ENCODE results near the gene CCDC187. TPM values are rescaled to one million over a fixed set of nuclear protein-coding genes. Genes with fewer than 3 reads are reported as not detected.
"Not testable (repeated sequence)": the region's sequence is repeated elsewhere in the genome, so short reads cannot be mapped to it uniquely, and the experiment has no call there.

The CCDC187 gene
- total RNA-seq = under 1 TPM; 0.30 to 0.48 TPM

GRCh38 chr9:136303825-136304416, at the start of gene CCDC187:
Gene CCDC187 (minus strand): TSS chr9:136304094. CDS start chr9:136303830, 264 bp downstream.
- H3K4me1 ChIP-seq = no peaks in the 10 kb centered on the region
- H3K9ac ChIP-seq (ENCODE audit: low read depth in 2 of 2, low read length in 2 of 2) = no peak within 1 kb of the TSS
- H3K36me3 ChIP-seq = no peaks in the 10 kb centered on the region
- TF ChIP-seq, protein P1, sequence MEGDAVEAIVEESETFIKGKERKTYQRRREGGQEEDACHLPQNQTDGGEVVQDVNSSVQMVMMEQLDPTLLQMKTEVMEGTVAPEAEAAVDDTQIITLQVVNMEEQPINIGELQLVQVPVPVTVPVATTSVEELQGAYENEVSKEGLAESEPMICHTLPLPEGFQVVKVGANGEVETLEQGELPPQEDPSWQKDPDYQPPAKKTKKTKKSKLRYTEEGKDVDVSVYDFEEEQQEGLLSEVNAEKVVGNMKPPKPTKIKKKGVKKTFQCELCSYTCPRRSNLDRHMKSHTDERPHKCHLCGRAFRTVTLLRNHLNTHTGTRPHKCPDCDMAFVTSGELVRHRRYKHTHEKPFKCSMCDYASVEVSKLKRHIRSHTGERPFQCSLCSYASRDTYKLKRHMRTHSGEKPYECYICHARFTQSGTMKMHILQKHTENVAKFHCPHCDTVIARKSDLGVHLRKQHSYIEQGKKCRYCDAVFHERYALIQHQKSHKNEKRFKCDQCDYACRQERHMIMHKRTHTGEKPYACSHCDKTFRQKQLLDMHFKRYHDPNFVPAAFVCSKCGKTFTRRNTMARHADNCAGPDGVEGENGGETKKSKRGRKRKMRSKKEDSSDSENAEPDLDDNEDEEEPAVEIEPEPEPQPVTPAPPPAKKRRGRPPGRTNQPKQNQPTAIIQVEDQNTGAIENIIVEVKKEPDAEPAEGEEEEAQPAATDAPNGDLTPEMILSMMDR (IDR thresholded peaks at IDR 0.05) = no peak
- H3K4me3 ChIP-seq = no peak within 1 kb of the TSS
- intact Hi-C loops (cut with DNase I) = no loop called here
- no peaks in the 10 kb centered on the region for H3K9me3 ChIP-seq
- no peak for DNase-seq
- no peak within 1 kb of the TSS for H3K27ac ChIP-seq
- no peaks in the 10 kb centered on the region for H3K27me3 ChIP-seq

- H3K27me3 ChIP-seq = no peaks in the 10 kb centered on the region
- no peak for DNase-seq
- TF ChIP-seq, protein P1 (IDR thresholded peaks at IDR 0.05) = no peak
- no peaks in the 10 kb centered on the region for H3K4me1 ChIP-seq
- H3K36me3 ChIP-seq = no peaks in the 10 kb centered on the region
- no peak overlapping the region for H3K9ac ChIP-seq (ENCODE audit: low read depth in 2 of 2, low read length in 2 of 2)
- no peak overlapping the region for H3K27ac ChIP-seq
- H3K4me3 ChIP-seq = no peak overlapping the region
- H3K9me3 ChIP-seq = no peaks in the 10 kb centered on the region
- intact Hi-C loops (cut with DNase I) = no loop called here
These were observed 49.2 kb upstream of the CCDC187 start for GRCh38 chr9:136353088-136353487.

GRCh38 chr9:136352682-136353081, 48.8 kb upstream of the CCDC187 start:
- Histone ChIP-seq H3K4me1 (no peaks in the 10 kb centered on the region), H3K27me3 (no peaks in the 10 kb centered on the region), H3K4me3 (no peak overlapping the region), H3K9ac (ENCODE audit: low read depth in 2 of 2, low read length in 2 of 2) (no peak overlapping the region), H3K36me3 (no peaks in the 10 kb centered on the region), H3K9me3 (no peaks in the 10 kb centered on the region), H3K27ac (no peak overlapping the region)
- no peak for DNase-seq
- TF ChIP-seq, protein P1 (IDR thresholded peaks at IDR 0.05) = no peak
- intact Hi-C loops (cut with DNase I) = no loop called here

DNA sequence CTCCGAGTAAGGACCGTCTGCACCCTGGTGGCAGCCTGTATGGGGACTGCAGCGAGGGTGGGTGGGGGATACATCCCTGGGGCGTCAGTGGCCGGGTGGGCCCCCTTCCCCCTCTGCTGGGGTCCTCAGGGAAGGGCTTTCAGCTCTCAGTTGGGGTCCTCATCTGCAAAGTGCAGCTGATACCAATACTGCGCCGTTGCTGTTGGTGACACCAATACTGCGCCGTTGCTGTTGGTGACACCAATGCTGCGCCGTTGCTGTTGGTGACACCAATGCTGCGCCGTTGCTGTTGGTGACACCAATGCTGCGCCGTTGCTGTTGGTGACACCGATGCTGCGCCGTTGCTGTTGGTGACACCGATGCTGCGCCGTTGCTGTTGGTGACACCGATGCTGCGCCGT, 48.0 kb upstream of the CCDC187 start:
- H3K9ac ChIP-seq (ENCODE audit: low read depth in 2 of 2, low read length in 2 of 2); H3K27me3 ChIP-seq; H3K36me3 ChIP-seq; H3K9me3 ChIP-seq; H3K4me1 ChIP-seq; H3K4me3 ChIP-seq; intact Hi-C loops (cut with DNase I); H3K27ac ChIP-seq; DNase-seq: not testable (repeated sequence)

- DNase-seq = no peak
- Histone ChIP-seq H3K36me3 (no peaks in the 10 kb centered on the region), H3K27me3 (no peaks in the 10 kb centered on the region), H3K9ac (ENCODE audit: low read depth in 2 of 2, low read length in 2 of 2) (no peak overlapping the region), H3K4me3 (no peak overlapping the region), H3K4me1 (no peaks in the 10 kb centered on the region), H3K9me3 (no peaks in the 10 kb centered on the region), H3K27ac (no peak overlapping the region)
- intact Hi-C loops (cut with DNase I) = no loop called here
- TF ChIP-seq, protein P1 (IDR thresholded peaks at IDR 0.05) = no peak
These were observed 47.4 kb upstream of the CCDC187 start for GRCh38 chr9:136351252-136351800.

GRCh38 chr9:136349546-136349945, 45.7 kb upstream of the CCDC187 start:
- no peak for DNase-seq
- TF ChIP-seq, protein P1 (IDR thresholded peaks at IDR 0.05) = no peak
- Histone ChIP-seq H3K27ac (no peak overlapping the region), H3K27me3 (no peaks in the 10 kb centered on the region), H3K4me1 (no peaks in the 10 kb centered on the region), H3K4me3 (no peak overlapping the region), H3K9me3 (no peaks in the 10 kb centered on the region), H3K36me3 (no peaks in the 10 kb centered on the region), H3K9ac (ENCODE audit: low read depth in 2 of 2, low read length in 2 of 2) (no peak overlapping the region)
- intact Hi-C loops (cut with DNase I) = loop anchor here (10.0 kb wide), 1 partner anchor 55 kb away; the partner anchor contains the start of gene SNAPC4

All from colonic mucosa (tissue), 4 donors.